H1 (cell line): Measurements from ENCODE around the gene NT5DC1. TPM values are rescaled to one million over a fixed set of nuclear protein-coding genes. Genes with fewer than 3 reads are reported as not detected.
A peak's percentile ranks its signal among the peaks of the same experiment; 100 is the strongest.

ENCODE experiments used
- CTCF ChIA-PET: fragments of 300-600 bp; sonication (Branson Sonifier 250); formaldehyde crosslinking; loops from one replicate; lab custom pipeline; 2021; ENCODE audit not compliant: partially characterized antibody; lab: Charles Lee
- POLR2A ChIA-PET: fragments of 300-600 bp; sonication (Branson Sonifier 250); formaldehyde crosslinking; loops from one replicate; lab custom pipeline; 2021; ENCODE audit warnings: inconsistent platforms; ENCODE audit not compliant: partially characterized antibody; lab: Charles Lee
- DNase-seq, 2 experiments: peaks; one replicate each; pipeline versions ENCODE4 v3.0.0 to v3.0.0-alpha.2; 2010 to 2022; ENCODE audit warnings: low spot score in 2 of 2, low read depth in 1 of 2, mixed read lengths in 1 of 2
- FAIRE-seq: peaks from 2 replicates; lab custom pipeline; 2011; peaks lifted over from hg19 to GRCh38; lab: Jason Lieb, UNC
- H2AFZ ChIP-seq: 2 replicates; pipeline ENCODE4 v1.8.1; 2012; ENCODE audit warnings: low read length, inconsistent platforms
- H2AK5ac ChIP-seq: 2 replicates; pipeline ENCODE4 v1.6.1; 2013; ENCODE audit warnings: low read depth, low read length
- H2BK120ac ChIP-seq: replicated peaks from 2 replicates; pipeline ENCODE3; 2013; ENCODE audit warnings: low read depth, low read length, inconsistent platforms
- H2BK12ac ChIP-seq: 2 replicates; pipeline ENCODE4 v1.6.1; 2013; ENCODE audit warnings: low read depth, low read length
- H2BK15ac ChIP-seq: 2 replicates; pipeline ENCODE4 v1.6.1; 2013; ENCODE audit warnings: low read length
- H2BK20ac ChIP-seq: 2 replicates; pipeline ENCODE4 v1.6.1; 2013; ENCODE audit warnings: low read length
- H2BK5ac ChIP-seq: 2 replicates; pipeline ENCODE4 v1.6.1; 2013; ENCODE audit warnings: low read depth, low read length
- H3K14ac ChIP-seq: 2 replicates; pipeline ENCODE4 v1.6.1; 2013; ENCODE audit warnings: inconsistent platforms; ENCODE audit not compliant: insufficient read length
- H3K18ac ChIP-seq: 2 replicates; pipeline ENCODE4 v1.6.1; 2013; ENCODE audit warnings: low read length; ENCODE audit errors: extremely low read depth
- H3K23ac ChIP-seq: 2 replicates; pipeline ENCODE4 v1.6.1; 2013; ENCODE audit warnings: inconsistent platforms; ENCODE audit not compliant: insufficient read length
- H3K23me2 ChIP-seq: 2 replicates; pipeline ENCODE4 v1.6.1; 2013; ENCODE audit warnings: low read depth, low read length
- H3K27ac ChIP-seq: 2 replicates; pipeline ENCODE4 v1.6.1; 2011; ENCODE audit warnings: low read depth, low read length, inconsistent platforms
- H3K27me3 ChIP-seq, 4 experiments: replicated peaks in 1 of 4; 1 replicate in 1 of 4; 2 replicates in 3 of 4; pipeline versions ENCODE4 v1.6.1 to v1.8.1; 2011 to 2013; ENCODE audit warnings: low read length in 3 of 4, mild to moderate bottlenecking in 3 of 4, inconsistent platforms in 2 of 4, mixed read lengths in 2 of 4, moderate library complexity in 1 of 4; ENCODE audit not compliant: control insufficient read depth in 3 of 4, insufficient read depth in 3 of 4; ENCODE audit errors: extremely low read depth in 1 of 4
- H3K36me3 ChIP-seq, 4 experiments: 2 replicates each; pipeline versions ENCODE4 v1.6.1 to v1.8.1; 2011 to 2013; ENCODE audit warnings: mild to moderate bottlenecking in 4 of 4, low read length in 3 of 4, moderate library complexity in 2 of 4, control low read depth in 1 of 4, inconsistent platforms in 1 of 4; ENCODE audit not compliant: insufficient read depth in 4 of 4, control insufficient read depth in 2 of 4
- H3K4ac ChIP-seq: replicated peaks from 2 replicates; pipeline ENCODE3; 2013; ENCODE audit warnings: low read length, low read depth, mixed read lengths, inconsistent platforms; ENCODE audit not compliant: insufficient read length
- H3K4me1 ChIP-seq, 4 experiments: replicated peaks in 1 of 4; 1 replicate in 1 of 4; 2 replicates in 3 of 4; pipeline versions ENCODE4 v1.6.1 to v1.8.1; 2011 to 2013; ENCODE audit warnings: low read length in 3 of 4, inconsistent platforms in 2 of 4, mixed read lengths in 1 of 4; ENCODE audit not compliant: insufficient read depth in 4 of 4, control insufficient read depth in 3 of 4
- H3K4me2 ChIP-seq, 2 experiments: 2 replicates each; pipeline versions ENCODE4 v1.6.1 to v1.8.1; 2011 to 2013; ENCODE audit warnings: low read depth in 2 of 2, low read length in 2 of 2, control low read depth in 1 of 2, inconsistent platforms in 1 of 2, mild to moderate bottlenecking in 1 of 2; ENCODE audit not compliant: insufficient read depth in 1 of 2
- H3K4me3 ChIP-seq, 4 experiments: fragments of 200-600, 300-600 bp in 1 of 4; sonication (generic), shearing (Covaris generic), sonication (Bioruptor Twin) in 1 of 4; 2 replicates each; pipeline versions ENCODE4 v1.5.1 to v1.8.1; 2011 to 2016; ENCODE audit warnings: low read length in 4 of 4, low read depth in 3 of 4, control low read depth in 2 of 4, inconsistent platforms in 2 of 4, mild to moderate bottlenecking in 2 of 4, mixed read lengths in 1 of 4, moderate library complexity in 1 of 4; ENCODE audit not compliant: insufficient read depth in 2 of 4; ENCODE audit errors: extremely low read depth in 1 of 4
- H3K56ac ChIP-seq: replicated peaks from 2 replicates; pipeline ENCODE3; 2013; ENCODE audit warnings: low read depth, mild to moderate bottlenecking, mixed read lengths, low read length, inconsistent platforms; ENCODE audit not compliant: insufficient read length
- H3K79me1 ChIP-seq: 2 replicates; pipeline ENCODE4 v1.6.1; 2013; ENCODE audit warnings: low read depth, low read length, control low read depth
- H3K79me2 ChIP-seq, 2 experiments: 2 replicates each; pipeline versions ENCODE4 v1.6.1 to v1.8.1; 2012 to 2013; ENCODE audit warnings: low read length in 2 of 2, mild to moderate bottlenecking in 2 of 2, inconsistent platforms in 1 of 2; ENCODE audit not compliant: insufficient read depth in 2 of 2, control insufficient read depth in 1 of 2
- H3K9ac ChIP-seq, 4 experiments: replicated peaks in 1 of 4; 1 replicate in 1 of 4; 2 replicates in 3 of 4; pipeline versions ENCODE4 v1.6.1 to v1.8.1; 2011 to 2013; ENCODE audit warnings: low read depth in 3 of 4, low read length in 3 of 4, control low read depth in 2 of 4, mild to moderate bottlenecking in 2 of 4, moderate library complexity in 2 of 4, inconsistent platforms in 1 of 4; ENCODE audit errors: extremely low read depth in 1 of 4
- H3K9me3 ChIP-seq, 2 experiments: 2 replicates each; pipeline versions ENCODE4 v1.6.1 to v1.8.1; 2012 to 2013; ENCODE audit warnings: mild to moderate bottlenecking in 2 of 2, moderate library complexity in 2 of 2, control low read depth in 1 of 2, inconsistent platforms in 1 of 2, low read depth in 1 of 2, low read length in 1 of 2, mixed read lengths in 1 of 2; ENCODE audit not compliant: insufficient read depth in 2 of 2
- H4K20me1 ChIP-seq, 2 experiments: replicated peaks in 1 of 2; 2 replicates each; pipeline versions ENCODE3 to v1.8.1; 2011 to 2013; ENCODE audit warnings: inconsistent platforms in 2 of 2, low read length in 2 of 2, mild to moderate bottlenecking in 1 of 2; ENCODE audit not compliant: insufficient read depth in 2 of 2, control insufficient read depth in 1 of 2
- H4K5ac ChIP-seq: 2 replicates; pipeline ENCODE4 v1.6.1; 2013; ENCODE audit warnings: low read length, low read depth, mixed read lengths, inconsistent platforms; ENCODE audit not compliant: insufficient read length
- H4K8ac ChIP-seq: 2 replicates; pipeline ENCODE4 v1.8.0; 2013; ENCODE audit warnings: mild to moderate bottlenecking, moderate library complexity, low read length, inconsistent platforms; ENCODE audit not compliant: insufficient read depth; ENCODE audit errors: extremely low read depth
- H4K91ac ChIP-seq: replicated peaks from 2 replicates; pipeline ENCODE3; 2013; ENCODE audit warnings: low read length, mixed read lengths, inconsistent platforms; ENCODE audit not compliant: insufficient read length
- WGBS, 2 experiments: shearing (Covaris generic) in 1 of 2; methylation state at CpG; one replicate each; pipeline versions ENCODE4 v1.1.6 to v1.1.7; 2013 to 2015; ENCODE audit warnings: low lambda C conversion rate in 2 of 2, mixed read lengths in 2 of 2, inconsistent platforms in 1 of 2, low coverage in 1 of 2, missing lambda C conversion rate in 1 of 2; ENCODE audit not compliant: insufficient replicate concordance in 2 of 2, insufficient coverage in 1 of 2, insufficient read length in 1 of 2; ENCODE audit errors: extremely low coverage in 1 of 2, missing lambda C conversion rate in 1 of 2; 5-methylcytosine and 5-hydroxymethylcytosine counted together
- polyA plus RNA-seq, 7 experiments: library from polyadenylated mRNA; depleted of rRNA in 3 of 7; stranded (reverse) in 5 of 7; unstranded in 2 of 7; fragments of >200 nt in 5 of 7; fragments of 200-250 nt in 2 of 7; gene quantifications; 1 replicate in 5 of 7; 2 replicates in 1 of 7; 4 replicates in 1 of 7; pipeline versions ENCODE4 v1.2.1 to v1.2.3, GENCODE V29; 2011 to 2013; ENCODE audit warnings: missing spikeins in 2 of 7, mixed read lengths in 2 of 7
- total RNA-seq: library from RNA; stranded (reverse); fragmentation: NEBNext Ultra II Directional; extraction: Animal tissue kit (Norgen Biotek cat#: 25700); gene quantifications from 2 replicates; pipeline ENCODE4 v1.2.1, GENCODE V29; 2021

Gene NT5DC1
- total and polyA plus RNA-seq, 2 of the 8 experiments (the other 6 are each of a cell fraction or from before 2014, with no cell fraction given), result 25.3 to 72.7 TPM

GRCh38 chr6:116255246-116255800 is 154.7 kb downstream of the NT5DC1 start:
- ChIA-PET POLR2A (interaction anchor here (1.1 to 5.2 kb wide), 4 partner anchors 11 to 24 kb away, joined by 3 to 37 read pairs (median 14); partner anchors contain the start of gene TSPYL1), CTCF (interaction anchor here (1.1 to 1.8 kb wide), 2 partner anchors 14 to 40 kb away, joined by 3 to 5 read pairs; no protein-coding TSS in a partner anchor)
- FAIRE-seq, result no peak
- DNase-seq, result no peak
- Histone ChIP-seq H3K14ac (no peak overlapping the region), H2AFZ (no peak overlapping the region), H4K5ac (no peak overlapping the region), H3K36me3 (peaks cover 0 to 3% (median 0%) of the 10 kb centered on the region in 4 experiments; a peak in 1 of 8 replicates), H2BK15ac (no peak overlapping the region), H2BK5ac (no peak overlapping the region), H3K23me2 (peaks cover 9% of the 10 kb centered on the region; the same call in 1 of the 2 replicates), H4K91ac (no peak overlapping the region), H2BK120ac (no peak overlapping the region), H2BK20ac (no peak overlapping the region), H4K8ac (no peak overlapping the region), H2AK5ac (no peak overlapping the region), H2BK12ac (no peak overlapping the region), H3K9ac (peak overlapping the region in 1 of 4 experiments; percentile 42; a peak in 2 of 7 replicates), H3K56ac (no peak overlapping the region), H3K4me2 (peak overlapping the region; percentile 19 to 91; a peak in 2 of 4 replicates), H3K9me3 (no peaks in the 10 kb centered on the region), H3K27ac (no peak overlapping the region), H3K4me3 (peak overlapping the region in 1 of 4 experiments; percentile 85; a peak in 1 of 8 replicates), H3K27me3 (no peaks in the 10 kb centered on the region), H3K18ac (no peak overlapping the region), H3K23ac (no peak overlapping the region), H4K20me1 (peaks cover 0 to 1% of the 10 kb centered on the region in 2 experiments), H3K4ac (no peak overlapping the region), H3K79me2 (peaks cover 0 to 33% of the 10 kb centered on the region in 2 experiments; a peak in 2 of 4 replicates), H3K79me1 (peaks cover 14% of the 10 kb centered on the region; the same call in 1 of the 2 replicates), H3K4me1 (peaks cover 6 to 21% (median 16%) of the 10 kb centered on the region in 4 experiments)
- 80% methylated on average over 5 of the region's 5 CpGs; no CpG with 5 or more reads in 1 of the 2 experiments for WGBS, 2 experiments
